Psoas muscle (tissue), 8 donors: ENCODE results near the gene PLAC1. TPM values are rescaled to one million over a fixed set of nuclear protein-coding genes. Genes with fewer than 3 reads are reported as not detected.

Experiments
- ATAC-seq, 4 donors: fragments of 200-7000 bp; cut with Tn5 transposase; one replicate each; pipeline ENCODE4 v1.9.1; 2020; ENCODE audit warnings: moderate library complexity in 3 of 4, mild to moderate bottlenecking in 2 of 4
- DNase-seq, 2 donors: peaks; one replicate each; pipeline ENCODE4 v3.0.0-alpha.2; 2020
- H3K27ac ChIP-seq: fragments of 200-600 bp; one replicate; pipeline ENCODE4 v1.8.0; 2022
- H3K27me3 ChIP-seq, 3 donors: fragments of 200-600 bp in 1 of 3; one replicate each; pipeline versions ENCODE4 v1.6.1 to v1.8.0; 2013 to 2022; ENCODE audit warnings: low read length in 2 of 3, mild to moderate bottlenecking in 2 of 3, moderate library complexity in 1 of 3; ENCODE audit not compliant: insufficient read depth in 3 of 3
- H3K36me3 ChIP-seq, 2 donors: fragments of 200-600 bp in 1 of 2; one replicate each; pipeline versions ENCODE4 v1.6.1 to v1.8.0; 2013 to 2022; ENCODE audit warnings: low read depth in 1 of 2, mild to moderate bottlenecking in 1 of 2, moderate library complexity in 1 of 2; ENCODE audit not compliant: insufficient read depth in 1 of 2
- H3K4me1 ChIP-seq: fragments of 200-600 bp; one replicate; pipeline ENCODE4 v1.8.0; 2022
- H3K4me3 ChIP-seq: fragments of 200-600 bp; one replicate; pipeline ENCODE4 v1.8.0; 2022; ENCODE audit warnings: mild to moderate bottlenecking
- H3K9me3 ChIP-seq: fragments of 200-600 bp; one replicate; pipeline ENCODE4 v1.8.0; 2022
- WGBS, 3 donors: extraction: QIAGEN DNeasy Blood & Tissue Kit; methylation state at CpG; one replicate each; pipeline versions ENCODE4 v1.1.6 to v1.1.7; 2013; 5-methylcytosine and 5-hydroxymethylcytosine counted together
- intact Hi-C, 2 donors: fragments of 100-400 bp; cut with DNase I; formaldehyde crosslinking; loops; one replicate each; pipeline versions ENCODE4 v1.11.0 to v1.14.2; 2022
- polyA plus RNA-seq, 3 donors: library from polyadenylated mRNA; stranded (reverse); fragments of 200-250 nt; gene quantifications; one replicate each; pipeline ENCODE4 v1.2.3, GENCODE V29; 2013
- total RNA-seq, 4 donors: library from RNA; stranded (reverse); fragmentation: NEBNext Ultra II Directional in 2 of 4; extraction: Animal tissue kit (Norgen Biotek cat#: 25700) in 2 of 4; gene quantifications; one replicate each; pipeline versions ENCODE4 v1.2.1 to v1.2.4, GENCODE V29; 2021 to 2023
- TF ChIP-seq, protein P1 (sequence below): fragments of 200-600 bp; IDR thresholded peaks from one replicate; pipeline ENCODE4 v1.8.0; 2022; ENCODE audit warnings: antibody characterized with exemption
- donor health status: healthy with polysubstance abuse.
- donor health status: DM: no; HTN: no; CAD: no; lungs with moderate emphysema.
- donor health status: Bipolar disorder and iron deficiency.
- donor health status: healthy.
- donor health status: DM: yes; HTN: yes; CAD: no.
- donor health status: DM: no; HTN: no; CAD: no.
- donor health status: DM: no; HTN: no; CAD: no.
- donor health status: DM: yes; HTN: yes; CAD: no.

The PLAC1 gene
- total and polyA plus RNA-seq, 7 donors, result 0.13 to 3.0 (median 0.32) TPM; not detected in 2

- H3K27me3 ChIP-seq, result peaks cover 0 to 26% (median 1%) of the 10 kb centered on the region in 3 donors
- TF ChIP-seq, protein P1, sequence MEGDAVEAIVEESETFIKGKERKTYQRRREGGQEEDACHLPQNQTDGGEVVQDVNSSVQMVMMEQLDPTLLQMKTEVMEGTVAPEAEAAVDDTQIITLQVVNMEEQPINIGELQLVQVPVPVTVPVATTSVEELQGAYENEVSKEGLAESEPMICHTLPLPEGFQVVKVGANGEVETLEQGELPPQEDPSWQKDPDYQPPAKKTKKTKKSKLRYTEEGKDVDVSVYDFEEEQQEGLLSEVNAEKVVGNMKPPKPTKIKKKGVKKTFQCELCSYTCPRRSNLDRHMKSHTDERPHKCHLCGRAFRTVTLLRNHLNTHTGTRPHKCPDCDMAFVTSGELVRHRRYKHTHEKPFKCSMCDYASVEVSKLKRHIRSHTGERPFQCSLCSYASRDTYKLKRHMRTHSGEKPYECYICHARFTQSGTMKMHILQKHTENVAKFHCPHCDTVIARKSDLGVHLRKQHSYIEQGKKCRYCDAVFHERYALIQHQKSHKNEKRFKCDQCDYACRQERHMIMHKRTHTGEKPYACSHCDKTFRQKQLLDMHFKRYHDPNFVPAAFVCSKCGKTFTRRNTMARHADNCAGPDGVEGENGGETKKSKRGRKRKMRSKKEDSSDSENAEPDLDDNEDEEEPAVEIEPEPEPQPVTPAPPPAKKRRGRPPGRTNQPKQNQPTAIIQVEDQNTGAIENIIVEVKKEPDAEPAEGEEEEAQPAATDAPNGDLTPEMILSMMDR, result no peak
- DNase-seq (no peak), ATAC-seq (no peak)
- WGBS, 3 donors, result 2 to 28% (median 2%) methylated on average over 33 of the region's 33 CpGs
- H3K4me1 ChIP-seq, result no peaks in the 10 kb centered on the region
- H3K27ac ChIP-seq, result peak overlapping the region; percentile 84
- no peaks in the 10 kb centered on the region for H3K9me3 ChIP-seq
- peak overlapping the region; percentile 75 for H3K4me3 ChIP-seq
- peaks cover 0 to 17% of the 10 kb centered on the region in 2 donors for H3K36me3 ChIP-seq
- intact Hi-C loops, result no loop called here
Observed at GRCh38 chrX:134548257-134549201, 109.7 kb downstream of the PLAC1 start.

DNA sequence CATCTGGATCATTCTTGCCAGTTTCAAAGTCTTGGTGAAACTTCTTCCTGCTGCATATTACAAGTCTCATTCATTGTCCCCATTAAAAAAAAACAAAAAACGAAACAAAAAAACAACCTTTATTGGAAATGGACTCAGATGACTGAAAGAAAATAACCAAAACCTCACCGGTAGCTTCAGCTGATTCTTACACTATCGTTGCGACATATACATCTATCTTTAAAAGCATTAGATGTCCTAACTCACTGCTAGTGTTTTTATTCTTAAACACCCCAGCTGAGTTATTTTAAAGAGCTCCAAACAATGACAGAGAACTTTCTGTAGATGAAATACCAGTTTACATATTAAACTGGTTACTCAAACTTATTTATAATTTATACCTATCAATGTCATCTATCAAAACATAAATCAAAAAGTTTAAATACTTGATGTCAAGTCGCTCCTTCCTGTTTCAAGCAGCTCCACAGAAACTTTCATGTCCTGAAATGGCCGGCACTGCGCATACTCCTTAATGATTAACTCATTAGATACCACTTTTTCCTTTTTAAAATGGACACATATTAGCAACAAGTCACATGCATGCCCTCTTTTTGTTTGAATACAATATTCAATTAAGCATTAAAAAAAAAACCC is 111.1 kb downstream of the PLAC1 start:
- Histone ChIP-seq H3K27me3 (peaks cover 0 to 26% (median 1%) of the 10 kb centered on the region in 3 donors), H3K4me1 (no peaks in the 10 kb centered on the region), H3K36me3 (peaks cover 0 to 17% of the 10 kb centered on the region in 2 donors), H3K27ac (peak overlapping the region; percentile 84), H3K4me3 (peak overlapping the region; percentile 75), H3K9me3 (no peaks in the 10 kb centered on the region)
- no peak for ATAC-seq
- no peak for DNase-seq
- intact Hi-C loops, result no loop called here
- 60 to 72% (median 72%) methylated on average over 7 of the region's 7 CpGs for WGBS, 3 donors
- TF ChIP-seq, protein P1, result no peak

GRCh38 chrX:134546187-134546586 is 112.1 kb downstream of the PLAC1 start:
- ATAC-seq, result no peak
- intact Hi-C loops, result no loop called here
- Histone ChIP-seq H3K4me1 (no peaks in the 10 kb centered on the region), H3K27ac (peak overlapping the region; percentile 58), H3K36me3 (peaks cover 0 to 17% of the 10 kb centered on the region in 2 donors), H3K4me3 (peak overlapping the region; percentile 75), H3K9me3 (no peaks in the 10 kb centered on the region), H3K27me3 (peaks cover 0 to 26% (median 1%) of the 10 kb centered on the region in 3 donors)
- TF ChIP-seq, protein P1, result no peak
- DNase-seq, result no peak
- 63 to 74% (median 64%) methylated on average over 32 to 35 of the region's 35 CpGs for WGBS, 3 donors

- Histone ChIP-seq H3K27me3 (peaks cover 0 to 26% (median 1%) of the 10 kb centered on the region in 3 donors), H3K27ac (peak overlapping the region; percentile 58), H3K4me3 (no peak overlapping the region), H3K9me3 (no peaks in the 10 kb centered on the region), H3K4me1 (no peaks in the 10 kb centered on the region), H3K36me3 (peaks cover 0 to 17% of the 10 kb centered on the region in 2 donors)
- intact Hi-C loops, result no loop called here
- TF ChIP-seq, protein P1, result no peak
- no peak for DNase-seq
- no peak for ATAC-seq
- WGBS, 3 donors, result 58 to 82% (median 61%) methylated on average over 16 to 20 of the region's 20 CpGs
Observed at GRCh38 chrX:134545510-134545909, 112.8 kb downstream of the PLAC1 start.
